GM23248 (cell line): ENCODE data around the gene USP32. TPM values are rescaled to one million over a fixed set of nuclear protein-coding genes. Genes with fewer than 3 reads are reported as not detected.

Source experiments
- DNase-seq: peaks from one replicate; pipeline ENCODE4 v3.0.0-alpha.2; 2015
- H2AFZ ChIP-seq: fragments of 200-600 bp; sonication (generic); 2 replicates; pipeline ENCODE4 v1.6.1; 2016; ENCODE audit warnings: antibody characterized with exemption
- H3F3A ChIP-seq: fragments of 200-600 bp; sonication (generic); 2 replicates; pipeline ENCODE4 v1.6.1; 2016; ENCODE audit warnings: mild to moderate bottlenecking, antibody characterized with exemption, mixed run types; ENCODE audit not compliant: insufficient read depth
- H3K27ac ChIP-seq: fragments of 200-600 bp; sonication (generic); 2 replicates; pipeline ENCODE4 v1.5.1; 2016; ENCODE audit warnings: mild to moderate bottlenecking
- H3K27me3 ChIP-seq: fragments of 200-600 bp; sonication (generic); replicated peaks from 2 replicates; pipeline ENCODE4 v1.6.1; 2016; ENCODE audit warnings: mild to moderate bottlenecking; ENCODE audit not compliant: insufficient read depth
- H3K36me3 ChIP-seq: fragments of 200-600 bp; sonication (generic); 2 replicates; pipeline ENCODE4 v1.6.1; 2016; ENCODE audit warnings: low read depth, mild to moderate bottlenecking
- H3K4me1 ChIP-seq: fragments of 200-600 bp; sonication (generic); 2 replicates; pipeline ENCODE4 v1.6.1; 2016; ENCODE audit warnings: mild to moderate bottlenecking; ENCODE audit not compliant: insufficient read depth
- H3K4me2 ChIP-seq: fragments of 200-600 bp; sonication (generic); one replicate; pipeline ENCODE4 v1.6.1; 2016; ENCODE audit warnings: mild to moderate bottlenecking; ENCODE audit not compliant: unreplicated experiment
- H3K4me3 ChIP-seq: fragments of 200-600 bp; sonication (generic); 2 replicates; pipeline ENCODE4 v1.5.1; 2016; ENCODE audit warnings: mild to moderate bottlenecking
- H3K79me2 ChIP-seq: fragments of 200-600 bp; sonication (generic); 2 replicates; pipeline ENCODE4 v1.6.1; 2016; ENCODE audit warnings: mild to moderate bottlenecking; ENCODE audit not compliant: insufficient read depth
- H3K9ac ChIP-seq: fragments of 200-600 bp; sonication (generic); 2 replicates; pipeline ENCODE4 v1.6.1; 2016; ENCODE audit warnings: mild to moderate bottlenecking
- H3K9me2 ChIP-seq: fragments of 200-600 bp; sonication (generic); 2 replicates; pipeline ENCODE4 v1.6.1; 2016; ENCODE audit warnings: mixed run types, mild to moderate bottlenecking, moderate library complexity; ENCODE audit not compliant: insufficient read depth
- H3K9me3 ChIP-seq: fragments of 200-600 bp; sonication (generic); one replicate; pipeline ENCODE4 v1.6.1; 2017; ENCODE audit warnings: low read depth
- H4K20me1 ChIP-seq: fragments of 200-600 bp; sonication (generic); 2 replicates; pipeline ENCODE4 v1.6.0; 2016; ENCODE audit not compliant: insufficient read depth
- EZH2 ChIP-seq: fragments of 200-600 bp; sonication (generic); IDR thresholded peaks from 2 replicates; pipeline ENCODE4 v1.6.1; 2018; ENCODE audit warnings: antibody characterized with exemption, mild to moderate bottlenecking; ENCODE audit not compliant: insufficient read depth, poor library complexity, severe bottlenecking
- EZH2phosphoT487 ChIP-seq: fragments of 200-600 bp; sonication (generic); IDR thresholded peaks from 2 replicates; pipeline ENCODE4 v1.6.1; 2018; ENCODE audit warnings: antibody characterized with exemption, moderate library complexity, mild to moderate bottlenecking, low read depth; ENCODE audit not compliant: insufficient read depth
- WGBS, 2 experiments: methylation state at CpG; one replicate each; pipeline ENCODE4 v1.1.6; 2015 to 2017; ENCODE audit warnings: low lambda C conversion rate in 2 of 2, low coverage in 1 of 2; ENCODE audit errors: missing lambda C conversion rate in 2 of 2; 5-methylcytosine and 5-hydroxymethylcytosine counted together
- in situ Hi-C: fragments of 300-500 bp; cut with MboI; formaldehyde crosslinking; loops from 2 replicates; pipeline ENCODE4 v1.15.0; 2020
- polyA plus RNA-seq: library from polyadenylated mRNA; unstranded; fragments of >200 nt; fragmentation: Nextera tagmentation; extraction: Ambion mirVana; gene quantifications from 2 replicates; pipeline ENCODE4 v1.2.1, GENCODE V29; 2016
- total RNA-seq: library from RNA; depleted of rRNA; stranded (reverse); fragments of >200 nt; shearing (Covaris generic); gene quantifications from 2 replicates; pipeline ENCODE4 v1.2.3, GENCODE V29; 2014

Gene USP32
- total and polyA plus RNA-seq, 2 experiments from 2014 or later, result 14.0 to 33.9 TPM

DNA sequence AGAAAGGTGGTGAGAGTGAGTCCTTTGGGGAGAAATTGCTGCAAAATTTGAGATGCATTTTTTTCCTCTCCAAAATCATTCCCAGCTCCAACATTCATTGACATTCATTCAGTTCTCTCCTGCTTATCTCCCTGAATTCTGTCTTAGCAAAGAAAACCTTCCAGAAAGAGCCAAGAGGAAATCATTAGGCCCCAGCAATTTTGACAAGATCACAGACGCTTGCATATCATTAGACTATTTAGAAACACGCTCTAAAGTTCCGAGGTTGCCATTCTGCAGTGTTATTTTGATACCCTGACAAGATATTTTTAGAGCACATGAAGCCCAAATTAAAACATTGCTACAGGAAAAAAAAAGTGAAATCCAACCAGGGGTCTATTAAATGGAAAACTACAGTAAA, 20.8 kb upstream of the USP32 start:
- DNase-seq, result no peak
- H3K9ac ChIP-seq, result no peak overlapping the region
- H3K27ac ChIP-seq, result no peak overlapping the region
- H3K36me3 ChIP-seq, result no peaks in the 10 kb centered on the region
- no peaks in the 10 kb centered on the region for H3K9me2 ChIP-seq
- WGBS, 2 experiments, result 70 to 73% methylated on average over 3 of the region's 3 CpGs
- no peaks in the 10 kb centered on the region for H3K27me3 ChIP-seq
- no peaks in the 10 kb centered on the region for H4K20me1 ChIP-seq
- no peaks in the 10 kb centered on the region for H3K9me3 ChIP-seq
- H3K4me1 ChIP-seq, result no peaks in the 10 kb centered on the region
- H3F3A ChIP-seq, result no peaks in the 10 kb centered on the region
- no peak overlapping the region for H3K4me3 ChIP-seq
- no peaks in the 10 kb centered on the region for H3K79me2 ChIP-seq
- in situ Hi-C loops, result no loop called here
- H3K4me2 ChIP-seq, result no peak overlapping the region
- TF ChIP-seq EZH2phosphoT487, result no peak
- no peak for TF ChIP-seq EZH2
- no peak overlapping the region for H2AFZ ChIP-seq

GRCh38 chr17:60410001-60410400, 18.1 kb upstream of the USP32 start:
- no peak for TF ChIP-seq EZH2phosphoT487
- no peak for TF ChIP-seq EZH2
- Histone ChIP-seq H3F3A (no peaks in the 10 kb centered on the region), H3K27me3 (no peaks in the 10 kb centered on the region), H3K36me3 (no peaks in the 10 kb centered on the region), H2AFZ (no peak overlapping the region), H3K4me2 (no peak overlapping the region), H3K9me3 (no peaks in the 10 kb centered on the region), H3K27ac (no peak overlapping the region), H3K4me3 (no peak overlapping the region), H3K9ac (no peak overlapping the region), H3K4me1 (no peaks in the 10 kb centered on the region), H4K20me1 (no peaks in the 10 kb centered on the region), H3K79me2 (no peaks in the 10 kb centered on the region), H3K9me2 (no peaks in the 10 kb centered on the region)
- 91% methylated on average over 4 of the region's 4 CpGs for WGBS, 2 experiments
- no peak for DNase-seq
- in situ Hi-C loops, result no loop called here

DNA sequence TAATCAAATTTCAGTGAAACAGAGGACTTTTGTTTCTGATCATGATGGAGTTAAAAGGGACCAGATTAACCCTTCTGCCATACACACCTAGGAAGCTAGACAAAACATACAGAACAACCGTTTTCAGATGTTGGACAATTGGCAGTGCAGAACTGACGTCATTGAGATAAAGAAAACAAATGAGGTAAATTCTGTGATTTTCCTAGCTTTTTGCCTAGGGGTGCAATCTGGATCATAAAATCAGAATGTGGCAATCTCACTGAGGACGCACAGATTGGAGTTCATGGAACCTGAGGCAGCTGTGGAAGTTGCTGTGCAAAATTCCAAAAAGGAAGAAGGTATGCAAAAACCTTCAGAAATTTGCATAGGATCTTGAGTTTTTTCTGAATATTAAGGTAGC, 15.0 kb upstream of the USP32 start:
- Histone ChIP-seq H3K36me3 (no peaks in the 10 kb centered on the region), H3K4me1 (no peaks in the 10 kb centered on the region), H3K4me2 (no peak overlapping the region), H3K9me3 (no peaks in the 10 kb centered on the region), H3K27ac (no peak overlapping the region), H3K4me3 (no peak overlapping the region), H4K20me1 (no peaks in the 10 kb centered on the region), H3F3A (no peaks in the 10 kb centered on the region), H3K79me2 (no peaks in the 10 kb centered on the region), H2AFZ (no peak overlapping the region), H3K9ac (no peak overlapping the region), H3K27me3 (no peaks in the 10 kb centered on the region), H3K9me2 (no peaks in the 10 kb centered on the region)
- no peak for TF ChIP-seq EZH2phosphoT487
- no peak for TF ChIP-seq EZH2
- DNase-seq, result no peak
- in situ Hi-C loops, result no loop called here
- WGBS, 2 experiments, result 64% methylated on average over 3 of the region's 3 CpGs

DNA sequence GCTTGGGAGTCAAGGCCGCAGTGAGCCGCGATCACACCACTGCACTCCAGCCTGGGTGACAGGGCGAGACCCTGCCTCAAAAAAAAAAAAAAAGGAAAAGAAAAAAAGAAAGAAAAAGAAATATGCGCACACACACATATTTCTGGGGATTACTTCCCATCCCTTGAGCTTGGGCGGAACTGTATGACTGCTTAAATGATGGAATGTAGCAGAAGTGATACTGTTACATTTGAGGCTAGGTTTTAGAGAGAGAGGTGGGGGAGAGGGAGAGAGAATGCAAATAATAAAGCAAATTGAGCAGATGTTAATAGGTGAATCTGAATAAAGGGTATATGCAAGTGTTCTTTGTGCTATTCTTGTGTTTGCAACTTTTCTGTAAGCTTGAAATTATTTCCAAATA, 12.0 kb upstream of the USP32 start:
- H3K9me2 ChIP-seq, result no peaks in the 10 kb centered on the region
- in situ Hi-C loops, result no loop called here
- no peaks in the 10 kb centered on the region for H3K36me3 ChIP-seq
- no peak overlapping the region for H3K4me2 ChIP-seq
- WGBS, 2 experiments, result 87 to 98% methylated on average over 4 to 6 of the region's 6 CpGs
- H3K9ac ChIP-seq, result no peak overlapping the region
- H3K4me3 ChIP-seq, result no peak overlapping the region
- H4K20me1 ChIP-seq, result no peaks in the 10 kb centered on the region
- H3K4me1 ChIP-seq, result no peaks in the 10 kb centered on the region
- no peaks in the 10 kb centered on the region for H3K27me3 ChIP-seq
- no peak for DNase-seq
- H3K79me2 ChIP-seq, result no peaks in the 10 kb centered on the region
- no peak overlapping the region for H3K27ac ChIP-seq
- H3F3A ChIP-seq, result no peaks in the 10 kb centered on the region
- no peaks in the 10 kb centered on the region for H3K9me3 ChIP-seq
- no peak overlapping the region for H2AFZ ChIP-seq
- TF ChIP-seq EZH2 (no peak), EZH2phosphoT487 (no peak)

GRCh38 chr17:60403523-60403810, 11.5 kb upstream of the USP32 start:
- TF ChIP-seq EZH2phosphoT487 (no peak), EZH2 (no peak)

More at GRCh38 chr17:60403523-60403810, 11.5 kb upstream of the USP32 start:
- Histone ChIP-seq H3K4me2 (no peak overlapping the region), H4K20me1 (no peaks in the 10 kb centered on the region), H3K9me3 (no peaks in the 10 kb centered on the region), H3K4me1 (no peaks in the 10 kb centered on the region), H2AFZ (no peak overlapping the region), H3K4me3 (no peak overlapping the region), H3F3A (no peaks in the 10 kb centered on the region), H3K9me2 (no peaks in the 10 kb centered on the region), H3K27me3 (no peaks in the 10 kb centered on the region), H3K27ac (no peak overlapping the region), H3K9ac (no peak overlapping the region), H3K79me2 (no peaks in the 10 kb centered on the region), H3K36me3 (no peaks in the 10 kb centered on the region)
- DNase-seq, result no peak
- 58 to 64% methylated on average over 3 of the region's 3 CpGs for WGBS, 2 experiments
- in situ Hi-C loops, result no loop called here
